Measurements from ENCODE around the gene MCFD2.

The MCFD2 gene

GRCh38 chr2:46939626-46940359 lies 24.2 kb upstream of the MCFD2 start:
- no peak for TF ChIP-seq CTCF (IDR thresholded peaks at IDR 0.05; ENCODE audit: low read depth, low read length, missing control alignments)
- peak overlapping the region; percentile 42; the same call in 1 of the 2 replicates for H3K4me3 ChIP-seq (replicated peaks; ENCODE audit: low read depth, low read length)
- no peak for DNase-seq (ENCODE audit: extremely low read depth, low read depth)

- H3K4me3 ChIP-seq (replicated peaks; ENCODE audit: low read depth, low read length), result no peak overlapping the region
- TF ChIP-seq CTCF (IDR thresholded peaks at IDR 0.05; ENCODE audit: low read depth, low read length, missing control alignments), result no peak
- DNase-seq (ENCODE audit: extremely low read depth, low read depth), result no peak
Observed at GRCh38 chr2:46937471-46937901, 21.9 kb upstream of the MCFD2 start.

- no peak for DNase-seq (ENCODE audit: extremely low read depth, low read depth)
- TF ChIP-seq CTCF (IDR thresholded peaks at IDR 0.05; ENCODE audit: low read depth, low read length, missing control alignments), result no peak
Observed at GRCh38 chr2:46936566-46936965, 21.0 kb upstream of the MCFD2 start.

GRCh38 chr2:46935071-46935470 lies 19.5 kb upstream of the MCFD2 start:
- no peak for TF ChIP-seq CTCF (IDR thresholded peaks at IDR 0.05; ENCODE audit: low read depth, low read length, missing control alignments)
- no peak for DNase-seq (ENCODE audit: extremely low read depth, low read depth)

More at GRCh38 chr2:46936566-46936965, 21.0 kb upstream of the MCFD2 start:
- H3K4me3 ChIP-seq (replicated peaks; ENCODE audit: low read depth, low read length), result no peak overlapping the region

GRCh38 chr2:46929612-46930011 lies 14.0 kb upstream of the MCFD2 start:
- TF ChIP-seq CTCF (IDR thresholded peaks at IDR 0.05; ENCODE audit: low read depth, low read length, missing control alignments), result no peak
- H3K4me3 ChIP-seq (replicated peaks; ENCODE audit: low read depth, low read length), result no peak overlapping the region
- DNase-seq (ENCODE audit: extremely low read depth, low read depth), result no peak

More at GRCh38 chr2:46935071-46935470, 19.5 kb upstream of the MCFD2 start:
- H3K4me3 ChIP-seq (replicated peaks; ENCODE audit: low read depth, low read length), result no peak overlapping the region

GRCh38 chr2:46926863-46927262 lies 11.3 kb upstream of the MCFD2 start:
- no peak for DNase-seq (ENCODE audit: extremely low read depth, low read depth)
- no peak overlapping the region for H3K4me3 ChIP-seq (replicated peaks; ENCODE audit: low read depth, low read length)
- no peak for TF ChIP-seq CTCF (IDR thresholded peaks at IDR 0.05; ENCODE audit: low read depth, low read length, missing control alignments)

All from HFF-Myc (cell line).